Fibroblast of lung (primary cell): ENCODE data around the gene ANXA3. TPM values are rescaled to one million over a fixed set of nuclear protein-coding genes. Genes with fewer than 3 reads are reported as not detected.

Experiments used
- DNase-seq, 2 donors: peaks; one replicate each; pipeline versions ENCODE4 v3.0.0 to v3.0.0-alpha.2; 2010; ENCODE audit warnings: low read depth in 2 of 2
- H2AFZ ChIP-seq: 2 replicates; pipeline ENCODE4 v1.5.1; 2012; ENCODE audit warnings: low read length, control low read depth, inconsistent platforms
- H3K27ac ChIP-seq: 2 replicates; pipeline ENCODE4 v1.5.1; 2011; ENCODE audit warnings: low read length, control low read depth; ENCODE audit not compliant: insufficient read depth
- H3K27me3 ChIP-seq: 2 replicates; pipeline ENCODE4 v1.5.1; 2011; ENCODE audit warnings: mild to moderate bottlenecking, low read length; ENCODE audit not compliant: control insufficient read depth, insufficient read depth
- H3K36me3 ChIP-seq: 2 replicates; pipeline ENCODE4 v1.5.1; 2011; ENCODE audit warnings: low read length; ENCODE audit not compliant: control insufficient read depth, insufficient read depth
- H3K4me1 ChIP-seq: 2 replicates; pipeline ENCODE4 v1.5.1; 2011; ENCODE audit warnings: low read length; ENCODE audit not compliant: control insufficient read depth, insufficient read depth; ENCODE audit errors: extremely low read depth
- H3K4me2 ChIP-seq: 2 replicates; pipeline ENCODE4 v1.5.1; 2011; ENCODE audit warnings: low read length, control low read depth; ENCODE audit not compliant: insufficient read depth; ENCODE audit errors: extremely low read depth
- H3K4me3 ChIP-seq, 4 experiments: fragments of 200-600 bp in 1 of 4; sonication (generic) in 1 of 4; replicated peaks in 1 of 4; 2 replicates each; pipeline ENCODE4 v1.5.1; 2011 to 2016; ENCODE audit warnings: low read length in 4 of 4, low read depth in 3 of 4, mild to moderate bottlenecking in 3 of 4, control low read depth in 2 of 4, inconsistent platforms in 1 of 4, mixed read lengths in 1 of 4; ENCODE audit not compliant: insufficient read depth in 1 of 4; ENCODE audit errors: control extremely low read depth in 1 of 4
- H3K79me2 ChIP-seq: 2 replicates; pipeline ENCODE4 v1.5.1; 2012; ENCODE audit warnings: mild to moderate bottlenecking, low read length, inconsistent platforms; ENCODE audit not compliant: control insufficient read depth, insufficient read depth
- H3K9ac ChIP-seq: 2 replicates; pipeline ENCODE4 v1.5.1; 2011; ENCODE audit warnings: mild to moderate bottlenecking, low read length, control low read depth; ENCODE audit not compliant: insufficient read depth
- H3K9me3 ChIP-seq: 2 replicates; pipeline ENCODE4 v1.5.1; 2012; ENCODE audit warnings: low read depth, low read length; ENCODE audit not compliant: control insufficient read depth, insufficient read depth
- H4K20me1 ChIP-seq: 2 replicates; pipeline ENCODE4 v1.5.1; 2011; ENCODE audit warnings: low read length; ENCODE audit not compliant: control insufficient read depth, insufficient read depth; ENCODE audit errors: extremely low read depth
- EZH2 ChIP-seq: IDR thresholded peaks from 2 replicates; pipeline ENCODE4 v1.5.1; 2012; ENCODE audit warnings: low read length, control low read depth, mild to moderate bottlenecking; ENCODE audit errors: missing control alignments
- polyA plus RNA-seq, 2 donors: library from polyadenylated mRNA; depleted of rRNA in 1 of 2; stranded (reverse) in 1 of 2; unstranded in 1 of 2; fragments of >200 nt; gene quantifications; 2 replicates each; pipeline ENCODE4 v1.2.1, GENCODE V29; 2011 to 2012; ENCODE audit warnings: missing spikeins in 1 of 2
- total RNA-seq: library from RNA; depleted of rRNA; stranded (reverse); fragments of >200 nt; gene quantifications from 2 replicates; pipeline ENCODE4 v1.2.1, GENCODE V29; 2014
- TF ChIP-seq, protein P1 (sequence below), 2 donors: IDR thresholded peaks in 1 of 2; conservative IDR thresholded peaks in 1 of 2; 1 replicate in 1 of 2; 2 replicates in 1 of 2; pipeline ENCODE4 v1.5.1; 2011 to 2012; ENCODE audit warnings: low read length in 2 of 2, control low read depth in 1 of 2, inconsistent platforms in 1 of 2, low read depth in 1 of 2, mild to moderate bottlenecking in 1 of 2

The ANXA3 gene
- total and polyA plus RNA-seq, 2 donors (not counting 1 experiment from before 2014, with no cell fraction given) = 9.7 to 9.9 TPM

DNA sequence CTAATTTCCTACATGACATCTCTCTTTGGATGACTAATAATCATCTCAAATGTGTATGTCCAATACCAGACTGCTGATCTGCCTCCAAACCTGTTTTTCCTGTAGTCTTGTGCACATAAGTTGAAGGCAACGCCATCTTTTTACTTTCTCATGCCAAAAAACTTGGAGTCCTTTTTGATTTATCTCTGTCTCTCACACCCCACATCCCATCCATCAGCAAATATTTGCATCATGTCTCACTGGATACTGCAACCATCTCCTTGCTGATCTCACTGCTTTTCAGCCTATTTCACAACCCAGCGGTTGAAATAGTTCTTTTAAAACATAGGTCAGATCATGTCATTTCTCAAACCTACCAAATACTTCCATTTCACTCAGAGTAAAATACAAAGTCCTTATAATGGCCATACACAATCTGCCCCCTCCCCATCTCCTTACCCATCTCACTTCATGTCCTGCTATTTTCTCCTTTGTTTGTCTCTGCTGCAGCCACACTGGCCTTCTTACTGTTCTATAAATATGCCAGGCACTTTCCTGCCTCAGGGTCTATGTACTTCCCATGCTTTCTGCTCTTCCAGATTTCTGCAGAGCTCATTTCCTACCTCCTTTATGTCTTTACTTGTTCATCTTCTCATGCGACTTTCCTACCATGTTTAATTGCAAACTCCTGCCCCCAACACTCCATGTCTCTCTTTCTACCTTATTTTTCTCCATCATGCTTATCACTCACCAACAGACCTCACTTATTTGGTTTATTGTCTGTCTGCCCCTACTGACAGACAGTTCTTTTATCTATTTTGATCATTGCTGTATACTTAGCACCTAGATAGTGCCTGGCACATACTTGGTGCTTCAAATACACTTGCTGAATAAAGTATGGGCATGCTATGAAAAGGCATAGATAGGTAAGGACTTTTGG, 98.8 kb downstream of the ANXA3 start:
- H2AFZ ChIP-seq = no peak overlapping the region
- no peaks in the 10 kb centered on the region for H3K79me2 ChIP-seq

DNA sequence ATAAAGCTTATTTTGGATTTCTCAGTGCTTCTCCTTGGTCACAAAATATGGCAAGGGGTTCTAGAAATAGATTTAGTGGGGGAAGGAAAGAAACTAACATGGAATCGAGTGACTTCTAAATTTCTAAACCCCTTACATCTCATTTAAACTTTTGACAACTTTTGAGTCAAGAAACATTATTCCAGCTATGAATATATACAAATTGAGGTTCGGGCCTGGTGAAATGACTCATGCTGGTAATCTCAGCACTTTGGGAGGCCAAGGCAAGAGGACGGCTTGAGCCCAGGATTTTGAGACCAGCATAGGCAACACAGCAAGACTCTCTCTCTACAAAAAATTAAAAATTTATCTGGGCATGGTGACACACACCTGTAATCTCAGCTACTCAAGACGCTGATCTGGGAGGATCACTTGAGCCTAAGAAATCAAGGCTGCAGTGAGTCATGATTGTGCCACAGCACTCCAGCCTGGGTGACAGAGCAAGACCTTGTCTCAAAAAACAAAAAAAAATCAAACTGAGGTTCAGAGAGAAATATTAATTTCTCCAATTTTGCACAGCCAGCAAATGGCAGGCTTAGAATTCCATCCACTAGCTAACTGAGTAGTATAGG, 99.8 kb downstream of the ANXA3 start:
- Histone ChIP-seq H3K79me2 (no peaks in the 10 kb centered on the region), H3K9me3 (no peaks in the 10 kb centered on the region), H3K27ac (no peak overlapping the region), H3K4me3 (no peak overlapping the region), H3K9ac (no peak overlapping the region), H3K36me3 (no peaks in the 10 kb centered on the region), H2AFZ (no peak overlapping the region), H3K4me2 (no peak overlapping the region), H4K20me1 (no peaks in the 10 kb centered on the region), H3K27me3 (no peaks in the 10 kb centered on the region), H3K4me1 (peaks cover 30% of the 10 kb centered on the region)
- no peak for DNase-seq
- no peak for TF ChIP-seq EZH2
- TF ChIP-seq, protein P1, sequence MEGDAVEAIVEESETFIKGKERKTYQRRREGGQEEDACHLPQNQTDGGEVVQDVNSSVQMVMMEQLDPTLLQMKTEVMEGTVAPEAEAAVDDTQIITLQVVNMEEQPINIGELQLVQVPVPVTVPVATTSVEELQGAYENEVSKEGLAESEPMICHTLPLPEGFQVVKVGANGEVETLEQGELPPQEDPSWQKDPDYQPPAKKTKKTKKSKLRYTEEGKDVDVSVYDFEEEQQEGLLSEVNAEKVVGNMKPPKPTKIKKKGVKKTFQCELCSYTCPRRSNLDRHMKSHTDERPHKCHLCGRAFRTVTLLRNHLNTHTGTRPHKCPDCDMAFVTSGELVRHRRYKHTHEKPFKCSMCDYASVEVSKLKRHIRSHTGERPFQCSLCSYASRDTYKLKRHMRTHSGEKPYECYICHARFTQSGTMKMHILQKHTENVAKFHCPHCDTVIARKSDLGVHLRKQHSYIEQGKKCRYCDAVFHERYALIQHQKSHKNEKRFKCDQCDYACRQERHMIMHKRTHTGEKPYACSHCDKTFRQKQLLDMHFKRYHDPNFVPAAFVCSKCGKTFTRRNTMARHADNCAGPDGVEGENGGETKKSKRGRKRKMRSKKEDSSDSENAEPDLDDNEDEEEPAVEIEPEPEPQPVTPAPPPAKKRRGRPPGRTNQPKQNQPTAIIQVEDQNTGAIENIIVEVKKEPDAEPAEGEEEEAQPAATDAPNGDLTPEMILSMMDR (conservative IDR thresholded peaks at IDR 0.05 in 1 of 2, IDR thresholded peaks at IDR 0.05 in 1 of 2; ENCODE audit: low read depth in 1 of 2, low read length in 2 of 2) = no peak

More for the DNA sequence above, 98.8 kb downstream of the ANXA3 start:
- no peak for TF ChIP-seq EZH2
- TF ChIP-seq, protein P1 (conservative IDR thresholded peaks at IDR 0.05 in 1 of 2, IDR thresholded peaks at IDR 0.05 in 1 of 2; ENCODE audit: low read depth in 1 of 2, low read length in 2 of 2) = no peak
- H3K4me2 ChIP-seq = no peak overlapping the region
- H3K4me1 ChIP-seq = peaks cover 30% of the 10 kb centered on the region
- H3K27ac ChIP-seq = peak overlapping the region; percentile 6
- peak; percentile 89 to 91 for DNase-seq
- H3K9me3 ChIP-seq = no peaks in the 10 kb centered on the region
- no peak overlapping the region for H3K9ac ChIP-seq
- no peak overlapping the region for H3K4me3 ChIP-seq
- H3K36me3 ChIP-seq = no peaks in the 10 kb centered on the region
- H4K20me1 ChIP-seq = no peaks in the 10 kb centered on the region
- H3K27me3 ChIP-seq = no peaks in the 10 kb centered on the region

DNA sequence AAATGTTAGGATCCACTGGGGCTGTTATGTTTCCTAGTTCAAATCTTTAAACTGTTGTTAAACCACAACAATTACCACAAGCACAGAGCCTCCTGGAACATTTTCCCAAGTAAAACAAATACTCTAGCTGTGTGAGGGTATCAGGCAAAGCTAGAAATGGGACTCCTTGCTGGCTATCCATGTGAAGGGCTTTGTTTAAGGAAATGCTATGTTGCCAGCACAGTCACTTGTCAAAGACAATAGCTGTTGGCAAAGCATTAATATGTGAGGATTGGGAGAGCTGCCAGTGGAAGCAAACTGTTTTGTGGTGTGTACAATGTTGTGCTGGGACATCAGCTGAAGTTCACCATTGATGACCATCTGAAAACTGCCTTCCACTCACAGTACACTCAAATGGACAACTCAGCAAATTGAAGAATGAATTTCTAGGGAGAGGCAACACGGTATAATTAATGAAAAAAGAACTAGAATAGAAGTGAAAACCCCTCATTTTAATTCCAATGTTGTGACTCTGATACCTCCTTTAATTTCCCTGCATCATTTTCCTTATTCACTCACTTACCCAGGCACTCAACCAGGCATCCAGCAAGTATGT, 100.8 kb downstream of the ANXA3 start:
- Histone ChIP-seq H3K9me3 (no peaks in the 10 kb centered on the region), H3K79me2 (no peaks in the 10 kb centered on the region), H3K27ac (no peak overlapping the region), H3K4me1 (peaks cover 29% of the 10 kb centered on the region), H3K4me3 (no peak overlapping the region), H2AFZ (no peak overlapping the region), H3K4me2 (no peak overlapping the region), H3K27me3 (no peaks in the 10 kb centered on the region), H4K20me1 (no peaks in the 10 kb centered on the region), H3K9ac (no peak overlapping the region), H3K36me3 (no peaks in the 10 kb centered on the region)
- DNase-seq = peak; percentile 33 to 77
- TF ChIP-seq, protein P1 (conservative IDR thresholded peaks at IDR 0.05 in 1 of 2, IDR thresholded peaks at IDR 0.05 in 1 of 2; ENCODE audit: low read depth in 1 of 2, low read length in 2 of 2) = no peak
- TF ChIP-seq EZH2 = no peak
